Activated CD4-positive, alpha-beta T cell treated with anti-CD3 and anti-CD28 coated beads, Interleukin-2, Interleukin-4, amounts not matched to agents 100 ng/mL and 50 ng/mL, durations not matched to agents 16 hours and 8 hours (primary cell): ENCODE measurements around the gene CDK6.

ENCODE experiments used
- DNase-seq: peaks from one replicate; pipeline ENCODE4 v3.0.0-alpha.2; 2020; ENCODE audit warnings: low spot score

The CDK6 gene

DNA sequence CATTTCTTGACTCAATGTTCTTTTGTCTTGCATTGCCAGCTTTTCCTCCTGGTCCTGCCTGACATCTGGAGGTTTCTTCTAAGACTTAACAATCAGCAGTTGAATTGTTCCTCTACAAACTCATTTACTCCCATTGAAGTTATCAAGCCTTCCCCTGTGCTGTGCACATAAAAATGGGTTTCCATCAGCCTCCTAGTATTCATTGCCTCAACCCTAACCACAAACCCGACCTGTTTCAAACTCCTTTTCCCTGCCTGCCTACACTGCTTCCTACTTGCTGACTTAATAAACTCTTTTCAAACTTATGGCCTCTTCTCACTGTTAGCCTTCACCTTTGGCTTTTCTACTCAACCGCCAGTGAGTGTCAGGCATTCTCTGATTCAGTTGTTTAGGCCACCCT lies 9.4 kb upstream of the CDK6 start:
- DNase-seq, result no peak

DNA sequence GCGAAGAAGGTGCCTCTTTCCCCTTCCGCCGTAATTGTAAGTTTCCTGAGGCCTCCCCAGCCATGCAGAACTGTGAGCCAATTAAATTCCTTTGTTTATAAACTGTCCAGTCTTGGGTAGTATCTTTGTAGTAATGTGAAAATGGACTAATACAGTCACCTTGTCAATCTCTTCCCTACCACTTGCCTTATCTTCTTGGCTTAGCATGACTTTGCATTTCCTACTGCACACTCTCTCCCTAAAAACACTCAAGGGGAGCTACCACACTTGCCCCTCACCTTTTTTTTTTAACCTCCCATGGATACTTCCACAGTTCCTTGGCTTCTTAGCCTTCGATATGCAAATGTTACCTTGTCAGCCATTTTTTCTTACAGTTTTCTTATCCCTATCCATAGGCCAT lies 7.4 kb upstream of the CDK6 start:
- no peak for DNase-seq

DNA sequence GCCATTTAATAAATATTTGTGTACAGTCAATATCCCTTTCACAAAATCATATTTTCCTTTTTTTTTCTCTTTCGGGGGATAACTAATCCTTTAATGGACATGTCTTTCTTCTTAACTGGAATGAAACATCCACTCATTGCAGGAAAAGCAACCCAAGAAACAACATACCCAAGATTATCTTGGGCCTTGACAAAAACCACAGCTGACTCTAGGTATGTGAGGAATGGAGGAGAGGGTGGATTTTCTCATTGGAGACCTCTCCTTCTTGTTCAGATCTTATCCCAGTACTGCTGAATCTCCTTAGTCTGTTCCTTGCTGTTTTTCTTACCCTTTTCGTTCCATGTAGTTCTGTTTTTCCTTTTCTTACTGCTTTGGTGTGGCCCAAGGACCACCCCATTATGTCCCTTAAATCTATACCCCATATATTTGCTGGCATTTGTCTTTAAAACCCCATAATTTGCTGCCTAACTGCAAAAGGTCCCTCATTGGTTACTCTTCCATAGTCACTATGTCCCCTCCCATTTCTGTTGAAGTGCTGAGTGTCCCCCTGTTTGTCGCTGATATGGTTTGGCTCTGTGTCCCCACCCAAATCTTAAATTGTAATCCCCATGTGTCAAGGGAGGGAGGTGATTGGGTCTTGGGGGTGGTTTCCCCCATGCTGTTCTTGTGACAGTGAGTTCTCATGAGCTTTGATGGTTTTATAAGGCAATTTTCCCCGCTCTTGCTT lies 6.8 kb upstream of the CDK6 start:
- DNase-seq, result no peak

DNA sequence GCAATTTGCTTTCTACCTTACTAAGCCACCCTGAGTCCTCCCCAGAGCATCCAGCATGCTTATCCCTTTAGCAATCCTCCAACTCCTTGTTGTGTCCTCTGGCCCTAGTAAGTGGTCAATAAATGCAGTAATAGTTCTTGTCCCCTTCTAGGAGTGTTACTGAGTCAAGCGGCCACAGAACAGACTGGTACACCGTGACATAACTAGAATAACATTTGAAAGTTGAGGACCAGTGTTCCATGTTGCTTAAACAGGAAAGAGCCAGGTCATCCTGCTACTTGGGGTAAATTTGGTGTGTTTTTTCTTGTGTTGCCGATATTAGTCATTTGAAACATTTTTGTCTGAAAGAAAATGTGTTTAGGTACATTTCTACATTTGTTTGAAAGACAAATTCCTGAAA lies 4.8 kb upstream of the CDK6 start:
- DNase-seq, result peak; percentile 46

DNA sequence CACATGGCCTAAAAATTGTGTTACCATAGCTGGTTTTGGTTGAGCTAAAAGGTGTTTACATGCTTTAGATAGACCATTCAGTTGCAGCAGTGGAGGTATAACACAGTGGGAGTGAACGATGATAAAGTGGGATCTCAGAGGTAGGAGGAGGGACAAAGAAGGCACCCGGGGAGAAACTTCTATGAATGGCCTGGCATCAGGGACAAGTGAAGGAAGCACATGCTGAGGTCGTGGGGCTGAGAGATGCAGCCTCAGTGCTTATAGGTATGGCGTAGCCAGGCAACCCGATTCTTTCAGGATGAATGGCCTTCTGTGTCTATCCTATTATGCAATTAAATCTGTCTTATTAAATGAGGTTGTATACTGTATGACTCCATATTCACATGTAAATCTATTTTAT lies 3.9 kb upstream of the CDK6 start:
- peak; percentile 38 for DNase-seq

DNA sequence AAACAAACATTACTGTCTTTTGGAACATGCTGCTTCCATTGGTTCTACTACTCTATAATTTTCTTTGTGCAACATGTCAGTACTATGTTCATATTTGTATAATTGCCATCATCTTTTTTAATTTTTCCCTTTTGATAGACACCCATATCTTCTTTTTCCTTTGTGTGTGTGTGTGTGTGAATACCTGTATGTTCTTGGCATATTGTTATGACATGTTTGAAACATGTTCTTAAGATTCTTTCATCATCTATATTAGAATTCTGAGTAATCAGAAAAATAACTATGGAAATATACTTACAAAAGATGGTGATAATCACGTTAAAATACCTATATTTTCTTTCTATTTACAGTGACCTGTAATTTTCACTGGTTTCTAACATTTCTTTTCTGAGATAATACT lies 3.5 kb upstream of the CDK6 start:
- no peak for DNase-seq

DNA sequence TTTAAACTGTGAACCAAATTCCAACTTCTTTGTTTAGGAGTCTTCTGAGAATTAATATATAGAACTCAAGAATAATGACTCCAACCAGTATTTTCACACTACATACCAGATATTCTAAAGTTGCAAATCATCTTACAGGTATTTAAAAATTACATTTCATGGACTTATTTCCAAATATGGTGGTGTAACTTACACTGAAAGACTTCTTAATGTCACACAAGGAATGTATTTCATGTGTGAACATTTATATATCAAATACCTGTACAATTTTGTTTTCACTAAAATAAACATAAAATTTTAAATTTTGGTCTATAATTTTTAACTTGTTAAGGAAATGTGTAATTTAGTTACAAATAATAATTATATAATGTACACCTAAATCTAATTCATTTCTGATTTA lies 2.6 kb upstream of the CDK6 start:
- DNase-seq, result no peak

DNA sequence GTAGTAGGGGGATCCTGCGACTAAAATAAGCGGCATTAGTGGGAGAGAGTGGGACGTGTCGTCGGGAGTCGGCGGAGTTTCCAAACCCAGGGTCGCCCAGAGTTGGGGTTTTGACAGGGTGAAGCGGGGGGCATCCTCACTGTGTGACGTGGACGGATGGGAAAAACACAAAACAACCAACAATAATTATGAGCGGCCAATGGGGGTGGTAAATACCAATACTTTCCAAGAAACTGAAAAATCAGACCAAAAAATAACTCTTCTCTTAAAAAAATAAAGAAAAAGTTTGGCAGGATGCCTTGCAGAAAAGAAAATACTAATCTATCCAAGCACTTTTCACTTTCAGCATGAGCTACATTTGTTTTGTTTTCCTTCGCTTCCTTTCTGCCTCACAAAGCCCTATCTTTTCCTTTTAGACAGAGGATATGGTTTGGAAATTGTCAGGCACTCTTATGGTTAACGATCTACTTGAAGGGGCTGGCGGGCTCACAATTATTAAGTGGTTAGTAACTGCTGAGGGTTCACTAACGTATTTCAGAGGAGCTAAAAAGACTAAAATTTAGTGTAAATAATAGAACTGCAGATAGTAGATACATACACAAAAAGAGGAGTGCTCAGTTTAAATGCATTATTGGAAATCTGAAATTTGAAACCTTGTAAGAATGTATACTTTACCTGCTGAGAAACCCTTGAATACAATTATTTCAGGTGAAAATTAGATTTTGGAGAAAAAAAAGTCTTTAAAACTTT lies 802 bp upstream of the CDK6 start:
- DNase-seq, result no peak

DNA sequence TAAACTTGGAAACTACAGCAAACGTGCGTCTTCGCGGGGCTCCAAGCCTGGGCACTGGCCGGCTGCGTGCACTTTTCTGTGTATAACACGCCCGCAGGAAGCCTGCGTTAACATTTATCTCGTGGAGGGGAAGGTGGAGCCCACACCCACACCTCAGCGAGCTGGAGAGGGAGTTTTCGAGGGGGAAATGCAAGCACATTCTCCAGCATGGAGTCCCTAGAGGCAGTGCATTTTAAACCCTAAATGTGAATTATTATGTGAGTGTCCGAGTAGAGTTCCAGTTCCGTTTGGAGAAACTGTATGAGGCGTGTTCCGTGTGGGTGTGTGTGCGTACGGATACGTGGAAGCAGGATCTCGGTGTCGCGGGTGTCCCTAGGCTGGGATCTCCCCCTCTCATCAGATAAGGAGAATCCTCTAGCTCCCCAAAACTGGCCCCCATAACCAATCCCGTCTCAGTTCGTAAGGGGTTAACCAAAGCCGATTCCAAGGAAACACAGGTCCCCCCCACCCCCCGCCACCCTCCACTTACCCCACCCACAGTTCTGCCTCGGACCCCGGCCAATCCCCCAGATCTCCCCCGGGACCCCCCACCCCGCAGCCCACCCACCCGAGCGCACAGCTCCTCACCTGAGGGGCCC lies 403 bp downstream of the CDK6 start:
- peak; percentile 51 for DNase-seq

DNA sequence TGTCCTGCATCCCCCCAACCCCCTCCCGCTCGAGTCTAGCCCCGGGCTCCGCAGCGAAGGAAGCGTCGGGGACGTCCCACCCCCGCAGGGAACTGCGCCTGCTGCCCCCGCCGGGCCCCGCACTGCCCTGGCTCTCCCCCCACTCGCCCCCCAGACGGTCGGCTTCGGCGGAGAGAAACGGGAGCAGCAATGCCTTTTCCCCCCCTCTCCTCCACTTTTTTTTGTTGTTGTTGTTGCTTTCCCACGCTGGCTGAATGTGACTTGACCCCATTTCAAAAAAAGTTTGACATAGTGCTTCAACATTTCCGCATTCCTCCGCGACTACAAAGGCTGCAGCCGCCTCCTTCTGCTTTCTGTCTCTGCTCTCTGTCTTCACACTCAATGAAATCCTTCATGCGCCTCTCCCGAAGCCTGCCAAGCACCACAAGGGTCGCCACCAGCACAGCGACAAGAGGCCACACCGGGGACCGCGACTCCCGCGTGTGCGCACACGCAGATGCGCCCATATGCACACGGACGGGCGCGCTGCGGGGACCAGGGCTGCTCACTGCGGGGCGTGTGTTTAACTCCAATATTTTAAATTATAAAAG lies 1.0 kb downstream of the CDK6 start:
- DNase-seq, result peak; percentile 44

DNA sequence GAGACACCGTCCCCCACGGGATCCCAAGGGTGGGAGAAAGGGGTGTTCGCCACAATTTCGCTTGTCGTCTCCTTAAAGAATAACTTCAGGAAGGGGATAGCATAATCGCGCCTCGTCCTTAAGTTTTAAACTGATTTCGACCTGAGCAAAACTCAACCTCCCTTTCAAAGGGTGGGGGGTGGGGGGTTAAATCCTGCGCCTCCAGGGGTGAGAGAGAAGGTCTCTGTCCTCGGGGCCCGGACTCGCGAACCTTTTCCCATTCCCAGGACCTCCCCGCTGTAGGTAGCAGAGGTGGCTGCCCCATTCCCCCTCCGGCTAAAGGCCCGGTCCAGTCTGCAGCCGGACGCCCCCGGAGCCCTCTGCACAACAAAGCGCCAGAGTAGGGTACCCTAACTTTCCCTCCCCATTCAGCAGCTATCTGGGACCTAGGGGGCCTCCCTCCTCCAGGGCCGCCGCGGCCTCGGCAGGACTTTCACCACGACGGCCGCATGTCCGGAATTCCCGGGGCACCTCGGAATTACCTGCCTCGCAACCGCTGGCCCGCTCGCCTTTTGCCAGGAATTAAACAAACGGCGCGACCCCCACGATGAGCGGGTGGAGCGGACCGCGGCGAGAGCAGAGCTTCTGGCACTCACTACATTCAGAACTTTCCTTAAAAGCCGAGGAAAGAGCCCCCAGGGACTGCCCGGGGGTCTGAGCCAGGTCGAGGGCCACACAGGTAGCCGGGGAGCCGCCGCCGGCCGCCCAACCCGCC lies 1.7 kb downstream of the CDK6 start:
- no peak for DNase-seq

DNA sequence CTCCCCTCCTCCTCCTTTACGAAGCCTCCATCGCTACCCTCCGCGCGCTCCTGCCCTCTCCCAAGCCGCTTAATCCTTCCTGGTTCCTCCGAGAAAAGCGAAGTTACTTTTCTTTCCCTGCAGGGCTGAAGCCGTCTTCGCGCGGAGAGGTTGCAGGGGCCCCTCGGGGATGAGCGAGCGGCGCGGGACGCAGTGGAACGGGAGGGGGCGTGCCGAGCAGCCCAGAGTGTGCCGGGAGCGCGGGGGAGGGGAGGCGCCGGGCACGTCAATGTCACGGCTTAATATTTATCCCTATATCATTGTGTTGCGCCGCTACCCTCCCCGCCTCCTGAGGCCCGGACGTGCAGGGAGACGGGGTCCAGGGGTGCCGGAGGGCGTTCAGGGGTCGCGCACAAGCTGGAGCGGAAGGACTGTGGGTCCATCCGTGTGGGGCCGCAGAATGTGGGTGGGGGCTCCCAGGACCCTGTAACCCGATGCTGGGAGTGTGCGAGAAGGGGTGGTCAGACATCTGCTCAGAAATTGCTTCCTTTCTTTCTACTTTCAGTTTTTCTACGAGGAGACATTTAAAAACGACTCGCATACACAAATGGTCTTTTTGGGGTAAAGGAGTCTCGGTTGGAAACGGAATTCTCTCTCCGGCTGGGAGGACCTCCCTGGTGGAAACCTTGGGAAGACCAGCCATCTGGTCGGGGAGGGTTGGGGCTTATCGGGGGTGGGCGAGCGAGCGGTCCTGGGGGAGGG lies 2.4 kb downstream of the CDK6 start:
- DNase-seq, result peak; percentile 84

DNA sequence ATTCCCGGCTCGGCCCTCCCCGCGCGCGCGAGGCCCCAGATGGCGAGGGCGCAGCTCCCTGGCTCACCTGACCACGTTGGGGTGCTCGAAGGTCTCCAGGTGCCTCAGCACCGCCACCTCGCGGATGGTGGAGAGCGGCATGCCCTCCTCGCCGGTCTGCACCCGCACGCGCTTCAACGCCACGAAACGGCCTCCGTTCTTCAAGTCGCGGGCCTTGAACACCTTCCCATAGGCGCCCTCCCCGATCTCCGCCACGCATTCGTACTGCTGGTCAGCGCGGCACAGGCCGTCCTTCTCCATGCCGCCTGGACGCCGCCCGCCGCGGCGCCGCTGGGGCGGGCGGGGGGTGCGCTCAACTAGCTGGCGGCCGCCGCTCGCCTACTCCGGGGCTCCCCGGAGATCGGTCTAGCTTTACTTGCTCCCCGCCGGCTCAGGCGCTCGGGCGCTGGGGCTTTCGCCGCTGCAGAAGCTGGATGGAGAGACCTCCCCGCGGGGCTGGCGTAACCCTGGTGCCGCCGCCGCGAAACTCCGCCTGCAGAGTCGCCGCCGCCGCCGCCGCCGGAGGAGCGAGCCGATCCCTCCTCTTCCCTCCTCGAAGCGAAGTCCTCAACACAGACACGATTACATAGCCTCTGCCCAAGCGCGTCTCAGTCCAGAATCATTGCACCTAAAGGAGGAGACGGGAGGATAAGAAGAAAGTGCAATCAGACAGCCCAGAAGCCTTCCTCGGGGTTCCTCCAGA lies 3.2 kb downstream of the CDK6 start:
- peak; percentile 92 for DNase-seq

DNA sequence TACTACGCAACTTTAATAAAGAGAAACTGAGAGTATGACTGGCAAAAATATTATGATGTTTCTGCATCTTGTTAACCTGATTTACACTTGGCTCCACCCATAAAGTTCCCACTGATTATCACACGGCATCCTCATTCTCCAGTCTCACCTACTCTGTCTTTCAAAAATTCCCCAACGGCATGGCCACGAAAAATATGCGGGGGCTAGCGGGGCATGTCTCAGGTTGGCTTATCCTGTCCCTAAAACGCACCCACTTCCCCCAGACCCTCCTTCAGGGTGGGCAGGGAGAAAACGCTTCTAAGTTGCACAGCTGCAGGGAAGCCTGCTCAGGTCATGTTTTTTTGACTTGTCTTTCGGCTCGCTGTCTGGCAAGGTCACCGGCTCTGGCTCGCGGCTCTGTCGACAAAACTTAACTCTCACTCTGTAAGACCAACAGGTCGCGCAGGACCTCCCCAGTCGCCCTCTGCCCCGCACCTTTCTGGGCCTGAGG lies 3.8 kb downstream of the CDK6 start:
- DNase-seq, result peak; percentile 28

DNA sequence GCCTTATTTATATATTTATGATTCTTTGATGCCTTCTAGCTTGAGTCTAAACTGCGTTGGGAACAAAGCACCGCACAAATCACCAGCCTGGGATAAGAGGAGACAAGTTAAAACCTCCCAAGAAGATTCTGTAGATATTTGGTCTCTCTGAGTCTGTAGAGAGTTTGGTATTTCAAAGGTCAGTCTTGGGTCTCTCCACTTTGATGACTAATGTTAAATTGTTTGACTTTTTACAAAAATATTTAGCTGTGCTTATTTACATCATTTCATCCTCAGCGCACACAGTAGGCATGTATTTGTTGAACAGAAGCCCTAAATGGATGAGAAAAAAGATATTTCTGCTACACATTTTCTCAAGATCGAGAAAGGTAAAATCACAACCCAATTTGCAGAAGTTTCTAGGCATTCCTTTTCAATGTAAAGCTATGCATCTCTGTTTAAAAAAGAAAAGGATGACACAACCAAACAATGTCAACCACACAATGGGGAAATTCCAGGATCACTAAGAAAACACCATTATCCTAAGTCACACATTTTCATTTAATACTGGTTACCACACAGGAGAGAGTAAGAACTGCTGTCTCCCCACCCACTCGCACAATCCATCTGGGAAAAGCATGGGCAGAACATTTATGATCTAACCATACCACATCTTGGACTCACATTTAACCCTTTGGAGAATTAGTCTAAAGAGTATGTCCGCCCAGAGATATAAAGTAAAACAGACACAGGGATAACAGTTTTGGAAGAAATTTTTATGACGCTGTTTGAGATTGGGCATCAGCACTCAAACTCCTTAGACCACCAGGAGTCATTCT lies 4.4 kb downstream of the CDK6 start:
- peak; percentile 24 for DNase-seq

DNA sequence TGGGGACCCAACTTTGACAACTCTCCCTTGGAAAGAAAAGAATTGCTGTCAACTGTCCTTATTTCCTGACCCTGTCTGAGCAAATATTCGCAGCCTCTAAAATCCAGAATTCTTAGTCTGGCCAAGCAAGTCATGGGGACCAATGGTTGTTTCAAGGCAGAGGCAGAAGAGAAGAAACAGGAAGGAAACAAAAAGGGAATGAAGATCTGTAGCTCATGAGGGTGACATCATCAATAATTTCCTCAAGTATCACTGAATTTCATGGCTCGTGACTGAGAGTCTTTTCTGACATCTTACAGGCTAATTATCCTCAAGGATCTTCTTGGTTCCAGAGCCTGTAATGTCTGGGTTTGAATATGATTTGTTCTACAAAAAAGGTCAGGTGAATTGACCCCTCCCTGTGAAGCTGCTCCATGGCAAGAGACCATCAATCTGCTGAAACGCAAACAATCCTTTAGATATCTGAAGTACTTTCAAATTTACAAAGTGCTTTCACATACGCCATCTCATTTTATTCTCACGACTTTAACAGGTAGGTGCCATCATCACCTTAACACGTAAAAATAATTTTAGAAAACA lies 5.8 kb downstream of the CDK6 start:
- no peak for DNase-seq

DNA sequence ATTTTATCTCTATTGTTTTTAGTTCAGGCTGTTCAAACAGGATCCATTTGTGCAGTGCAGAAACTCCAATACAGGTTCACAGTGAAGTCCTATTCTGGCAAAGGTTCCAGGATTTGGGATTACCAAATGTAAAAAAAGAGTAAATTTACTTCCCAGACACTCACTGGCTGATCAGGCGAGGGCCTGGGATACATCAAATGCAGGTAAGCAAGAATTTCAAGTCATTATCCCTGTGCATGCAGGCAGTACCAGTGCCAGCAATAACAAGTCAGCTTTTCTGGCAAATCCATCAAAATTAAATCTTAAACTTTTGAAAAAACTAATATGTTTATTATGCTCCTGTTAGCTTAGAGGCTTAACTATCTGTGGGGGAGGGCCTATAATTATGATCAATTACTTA lies 6.3 kb downstream of the CDK6 start:
- no peak for DNase-seq

DNA sequence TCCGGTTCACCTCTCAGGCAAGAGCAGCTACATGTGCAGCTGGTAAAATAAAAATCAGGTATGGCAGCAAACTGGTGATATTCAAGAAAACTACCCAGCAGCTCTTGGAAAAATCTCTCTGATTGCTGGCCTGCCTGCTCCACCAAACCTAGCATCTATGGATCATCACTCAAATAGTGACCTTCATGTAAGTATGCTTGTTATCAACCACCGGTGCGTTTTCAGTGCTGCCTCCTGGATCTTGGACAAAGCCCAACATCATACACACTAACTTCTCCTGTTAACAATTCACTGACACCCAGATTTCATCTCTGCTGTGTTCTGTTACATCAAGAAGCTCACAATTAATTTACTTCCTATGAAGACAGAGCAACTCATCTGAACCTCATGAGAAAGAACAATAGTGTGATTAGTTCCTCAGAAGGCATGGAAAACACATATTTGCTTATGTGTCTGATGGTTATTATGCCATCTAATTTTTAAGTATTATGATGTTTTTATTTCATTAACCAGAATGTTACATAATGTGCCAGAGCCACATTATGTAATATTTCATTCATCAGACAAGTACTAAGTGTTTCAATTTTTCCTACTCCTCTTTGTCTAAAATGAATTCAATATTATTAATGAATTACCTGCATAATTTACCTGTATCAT lies 8.8 kb downstream of the CDK6 start:
- no peak for DNase-seq
